ENCODE measurements around the gene FAM13C.
"Not testable (repeated sequence)": the region's sequence is repeated elsewhere in the genome, so short reads cannot be mapped to it uniquely, and the experiment has no call there.

Gene FAM13C

GRCh38 chr10:59255463-59255862 is 106.9 kb downstream of the FAM13C start:
- no peak overlapping the region for H3K4me3 ChIP-seq (ENCODE audit: low read depth in 1 of 5, low read length in 5 of 5)
- no peaks in the 10 kb centered on the region for H3K9me3 ChIP-seq (ENCODE audit: control insufficient read depth in 5 of 5, low read length in 5 of 5)
- H3K27me3 ChIP-seq (ENCODE audit: control insufficient read depth in 5 of 5, insufficient read depth in 4 of 5, low read length in 5 of 5) = no peaks in the 10 kb centered on the region
- H3K27ac ChIP-seq (ENCODE audit: low read depth, low read length) = no peak overlapping the region
- no peaks in the 10 kb centered on the region for H3K4me1 ChIP-seq (ENCODE audit: control insufficient read depth in 5 of 5, insufficient read depth in 5 of 5, low read length in 5 of 5)
- H3K36me3 ChIP-seq (ENCODE audit: control insufficient read depth in 5 of 5, insufficient read depth in 5 of 5, low read length in 5 of 5) = peaks cover 0 to 17% (median 6%) of the 10 kb centered on the region in 5 donors
- no peak overlapping the region for H3K9ac ChIP-seq (ENCODE audit: low read length in 5 of 5)

GRCh38 chr10:59252491-59252890 is 109.9 kb downstream of the FAM13C start:
- no peak overlapping the region for H3K27ac ChIP-seq (ENCODE audit: low read depth, low read length)
- no peaks in the 10 kb centered on the region for H3K9me3 ChIP-seq (ENCODE audit: control insufficient read depth in 5 of 5, low read length in 5 of 5)
- no peaks in the 10 kb centered on the region for H3K4me1 ChIP-seq (ENCODE audit: control insufficient read depth in 5 of 5, insufficient read depth in 5 of 5, low read length in 5 of 5)
- peaks cover 0 to 17% (median 6%) of the 10 kb centered on the region in 5 donors for H3K36me3 ChIP-seq (ENCODE audit: control insufficient read depth in 5 of 5, insufficient read depth in 5 of 5, low read length in 5 of 5)
- no peak overlapping the region for H3K9ac ChIP-seq (ENCODE audit: low read length in 5 of 5)
- H3K4me3 ChIP-seq (ENCODE audit: low read depth in 1 of 5, low read length in 5 of 5) = no peak overlapping the region
- no peaks in the 10 kb centered on the region for H3K27me3 ChIP-seq (ENCODE audit: control insufficient read depth in 5 of 5, insufficient read depth in 4 of 5, low read length in 5 of 5)

GRCh38 chr10:59245686-59246085 is 116.7 kb downstream of the FAM13C start:
- H3K9me3 ChIP-seq (ENCODE audit: control insufficient read depth in 5 of 5, low read length in 5 of 5) = peaks cover 0 to 3% (median 0%) of the 10 kb centered on the region in 5 donors
- peaks cover 0 to 23% (median 10%) of the 10 kb centered on the region in 5 donors for H3K4me1 ChIP-seq (ENCODE audit: control insufficient read depth in 5 of 5, insufficient read depth in 5 of 5, low read length in 5 of 5)
- H3K27ac ChIP-seq (ENCODE audit: low read depth, low read length) = no peak overlapping the region
- no peaks in the 10 kb centered on the region for H3K27me3 ChIP-seq (ENCODE audit: control insufficient read depth in 5 of 5, insufficient read depth in 4 of 5, low read length in 5 of 5)
- no peak overlapping the region for H3K4me3 ChIP-seq (ENCODE audit: low read depth in 1 of 5, low read length in 5 of 5)
- peaks cover 0 to 3% (median 0%) of the 10 kb centered on the region in 5 donors for H3K36me3 ChIP-seq (ENCODE audit: control insufficient read depth in 5 of 5, insufficient read depth in 5 of 5, low read length in 5 of 5)
- H3K9ac ChIP-seq (ENCODE audit: low read length in 5 of 5) = no peak overlapping the region

- Histone ChIP-seq H3K9ac (ENCODE audit: low read length in 5 of 5) (no peak overlapping the region), H3K36me3 (ENCODE audit: control insufficient read depth in 5 of 5, insufficient read depth in 5 of 5, low read length in 5 of 5) (peaks cover 0 to 3% (median 0%) of the 10 kb centered on the region in 5 donors), H3K9me3 (ENCODE audit: control insufficient read depth in 5 of 5, low read length in 5 of 5) (peaks cover 0 to 3% (median 0%) of the 10 kb centered on the region in 5 donors), H3K27ac (ENCODE audit: low read depth, low read length) (no peak overlapping the region), H3K4me1 (ENCODE audit: control insufficient read depth in 5 of 5, insufficient read depth in 5 of 5, low read length in 5 of 5) (peaks cover 0 to 23% (median 10%) of the 10 kb centered on the region in 5 donors), H3K27me3 (ENCODE audit: control insufficient read depth in 5 of 5, insufficient read depth in 4 of 5, low read length in 5 of 5) (no peaks in the 10 kb centered on the region), H3K4me3 (ENCODE audit: low read depth in 1 of 5, low read length in 5 of 5) (no peak overlapping the region)
These were observed 117.5 kb downstream of the FAM13C start for GRCh38 chr10:59244871-59245270.

- no peak overlapping the region for H3K9ac ChIP-seq (ENCODE audit: low read length in 5 of 5)
- peaks cover 0 to 23% (median 10%) of the 10 kb centered on the region in 5 donors for H3K4me1 ChIP-seq (ENCODE audit: control insufficient read depth in 5 of 5, insufficient read depth in 5 of 5, low read length in 5 of 5)
- H3K4me3 ChIP-seq (ENCODE audit: low read depth in 1 of 5, low read length in 5 of 5) = no peak overlapping the region
- H3K9me3 ChIP-seq (ENCODE audit: control insufficient read depth in 5 of 5, low read length in 5 of 5) = peaks cover 0 to 3% (median 0%) of the 10 kb centered on the region in 5 donors
- no peaks in the 10 kb centered on the region for H3K27me3 ChIP-seq (ENCODE audit: control insufficient read depth in 5 of 5, insufficient read depth in 4 of 5, low read length in 5 of 5)
- H3K36me3 ChIP-seq (ENCODE audit: control insufficient read depth in 5 of 5, insufficient read depth in 5 of 5, low read length in 5 of 5) = peaks cover 0 to 3% (median 0%) of the 10 kb centered on the region in 5 donors
- peak overlapping the region; percentile 34 for H3K27ac ChIP-seq (ENCODE audit: low read depth, low read length)
These were observed 118.6 kb downstream of the FAM13C start for GRCh38 chr10:59243611-59244195.

- peaks cover 0 to 3% (median 0%) of the 10 kb centered on the region in 5 donors for H3K36me3 ChIP-seq (ENCODE audit: control insufficient read depth in 5 of 5, insufficient read depth in 5 of 5, low read length in 5 of 5)
- H3K27me3 ChIP-seq (ENCODE audit: control insufficient read depth in 5 of 5, insufficient read depth in 4 of 5, low read length in 5 of 5) = no peaks in the 10 kb centered on the region
- H3K9me3 ChIP-seq (ENCODE audit: control insufficient read depth in 5 of 5, low read length in 5 of 5) = peaks cover 0 to 3% (median 0%) of the 10 kb centered on the region in 5 donors
- H3K9ac ChIP-seq (ENCODE audit: low read length in 5 of 5) = no peak overlapping the region
- H3K27ac ChIP-seq (ENCODE audit: low read depth, low read length) = no peak overlapping the region
- peaks cover 0 to 23% (median 10%) of the 10 kb centered on the region in 5 donors for H3K4me1 ChIP-seq (ENCODE audit: control insufficient read depth in 5 of 5, insufficient read depth in 5 of 5, low read length in 5 of 5)
- H3K4me3 ChIP-seq (ENCODE audit: low read depth in 1 of 5, low read length in 5 of 5) = no peak overlapping the region
These were observed 119.4 kb downstream of the FAM13C start for GRCh38 chr10:59242991-59243390.

- no peaks in the 10 kb centered on the region for H3K27me3 ChIP-seq (ENCODE audit: control insufficient read depth in 5 of 5, insufficient read depth in 4 of 5, low read length in 5 of 5)
- no peak overlapping the region for H3K4me3 ChIP-seq (ENCODE audit: low read depth in 1 of 5, low read length in 5 of 5)
- peaks cover 0 to 3% (median 0%) of the 10 kb centered on the region in 5 donors for H3K9me3 ChIP-seq (ENCODE audit: control insufficient read depth in 5 of 5, low read length in 5 of 5)
- no peaks in the 10 kb centered on the region for H3K36me3 ChIP-seq (ENCODE audit: control insufficient read depth in 5 of 5, insufficient read depth in 5 of 5, low read length in 5 of 5)
- H3K4me1 ChIP-seq (ENCODE audit: control insufficient read depth in 5 of 5, insufficient read depth in 5 of 5, low read length in 5 of 5) = peaks cover 0 to 23% (median 10%) of the 10 kb centered on the region in 5 donors
- H3K9ac ChIP-seq (ENCODE audit: low read length in 5 of 5) = no peak overlapping the region
- no peak overlapping the region for H3K27ac ChIP-seq (ENCODE audit: low read depth, low read length)
These were observed 120.3 kb downstream of the FAM13C start for GRCh38 chr10:59242057-59242456.

- no peak overlapping the region for H3K4me3 ChIP-seq (ENCODE audit: low read depth in 1 of 5, low read length in 5 of 5)
- H3K9me3 ChIP-seq (ENCODE audit: control insufficient read depth in 5 of 5, low read length in 5 of 5) = peaks cover 0 to 3% (median 0%) of the 10 kb centered on the region in 5 donors
- H3K36me3 ChIP-seq (ENCODE audit: control insufficient read depth in 5 of 5, insufficient read depth in 5 of 5, low read length in 5 of 5) = no peaks in the 10 kb centered on the region
- H3K9ac ChIP-seq (ENCODE audit: low read length in 5 of 5) = no peak overlapping the region
- H3K27ac ChIP-seq (ENCODE audit: low read depth, low read length) = no peak overlapping the region
- H3K27me3 ChIP-seq (ENCODE audit: control insufficient read depth in 5 of 5, insufficient read depth in 4 of 5, low read length in 5 of 5) = no peaks in the 10 kb centered on the region
- H3K4me1 ChIP-seq (ENCODE audit: control insufficient read depth in 5 of 5, insufficient read depth in 5 of 5, low read length in 5 of 5) = peaks cover 0 to 20% (median 10%) of the 10 kb centered on the region in 5 donors
These were observed 121.7 kb downstream of the FAM13C start for GRCh38 chr10:59240582-59241183.

- not testable (repeated sequence) for H3K36me3 ChIP-seq (ENCODE audit: control insufficient read depth in 5 of 5, insufficient read depth in 5 of 5, low read length in 5 of 5); H3K9me3 ChIP-seq (ENCODE audit: control insufficient read depth in 5 of 5, low read length in 5 of 5); H3K27ac ChIP-seq (ENCODE audit: low read depth, low read length); H3K4me3 ChIP-seq (ENCODE audit: low read depth in 1 of 5, low read length in 5 of 5); H3K9ac ChIP-seq (ENCODE audit: low read length in 5 of 5); H3K27me3 ChIP-seq (ENCODE audit: control insufficient read depth in 5 of 5, insufficient read depth in 4 of 5, low read length in 5 of 5)
- H3K4me1 ChIP-seq (ENCODE audit: control insufficient read depth in 5 of 5, insufficient read depth in 5 of 5, low read length in 5 of 5) = peaks cover 0 to 14% (median 10%) of the 10 kb centered on the region in 5 donors
These were observed 123.2 kb downstream of the FAM13C start for GRCh38 chr10:59239108-59239507.

- Histone ChIP-seq H3K9ac (ENCODE audit: low read length in 5 of 5) (no peak overlapping the region), H3K4me3 (ENCODE audit: low read depth in 1 of 5, low read length in 5 of 5) (no peak overlapping the region), H3K27ac (ENCODE audit: low read depth, low read length) (no peak overlapping the region), H3K4me1 (ENCODE audit: control insufficient read depth in 5 of 5, insufficient read depth in 5 of 5, low read length in 5 of 5) (peaks cover 0 to 3% (median 0%) of the 10 kb centered on the region in 5 donors), H3K36me3 (ENCODE audit: control insufficient read depth in 5 of 5, insufficient read depth in 5 of 5, low read length in 5 of 5) (no peaks in the 10 kb centered on the region), H3K9me3 (ENCODE audit: control insufficient read depth in 5 of 5, low read length in 5 of 5) (no peaks in the 10 kb centered on the region), H3K27me3 (ENCODE audit: control insufficient read depth in 5 of 5, insufficient read depth in 4 of 5, low read length in 5 of 5) (no peaks in the 10 kb centered on the region)
These were observed 124.6 kb downstream of the FAM13C start for GRCh38 chr10:59237775-59238174.
